Sigmoid colon (tissue), 7 donors: Measurements from ENCODE around the gene MRPL23. TPM values are rescaled to one million over a fixed set of nuclear protein-coding genes. Genes with fewer than 3 reads are reported as not detected.

Experiments
- DNase-seq: peaks from one replicate; pipeline ENCODE4 v3.0.0-alpha.2; 2019
- H3K27ac ChIP-seq, 4 donors: fragments of 200-600 bp; sonication (generic); one replicate each; pipeline ENCODE4 v1.5.1; 2016 to 2019; ENCODE audit warnings: mild to moderate bottlenecking in 1 of 4
- H3K27me3 ChIP-seq, 3 donors: fragments of 200-600 bp; sonication (generic); one replicate each; pipeline ENCODE4 v1.5.1; 2019; ENCODE audit warnings: mild to moderate bottlenecking in 1 of 3
- H3K36me3 ChIP-seq, 4 donors: fragments of 200-600 bp; sonication (generic); one replicate each; pipeline ENCODE4 v1.5.1; 2016 to 2019
- H3K4me1 ChIP-seq, 4 donors: fragments of 200-600 bp; sonication (generic); one replicate each; pipeline ENCODE4 v1.5.1; 2017 to 2019
- H3K4me3 ChIP-seq, 4 donors: fragments of 200-600 bp; sonication (generic); one replicate each; pipeline ENCODE4 v1.5.1; 2017 to 2019; ENCODE audit warnings: mild to moderate bottlenecking in 2 of 4, moderate library complexity in 1 of 4
- H3K9me3 ChIP-seq, 4 donors: fragments of 200-600 bp in 3 of 4; sonication (generic) in 3 of 4; one replicate each; pipeline versions ENCODE4 v1.5.1 to v1.6.1; 2013 to 2019
- EP300 ChIP-seq, 4 donors: sonication (generic); formaldehyde crosslinking; IDR thresholded peaks; one replicate each; pipeline ENCODE4 v1.6.1; 2017; ENCODE audit warnings: antibody characterized with exemption in 4 of 4
- POLR2A ChIP-seq, 2 donors: fragments of 450-650 bp; IDR thresholded peaks; one replicate each; pipeline ENCODE4 v1.6.1; 2016; ENCODE audit warnings: antibody characterized with exemption in 2 of 2, mild to moderate bottlenecking in 2 of 2, moderate library complexity in 2 of 2
- POLR2AphosphoS5 ChIP-seq, 4 donors: sonication (generic); formaldehyde crosslinking; IDR thresholded peaks; one replicate each; pipeline ENCODE4 v1.6.1; 2017; ENCODE audit warnings: antibody characterized with exemption in 4 of 4
- WGBS, 2 donors: extraction: QIAGEN DNeasy Blood & Tissue Kit; methylation state at CpG; one replicate each; pipeline ENCODE4 v1.1.7; 2013; 5-methylcytosine and 5-hydroxymethylcytosine counted together
- intact Hi-C: fragments of 100-400 bp; cut with DNase I; formaldehyde crosslinking; loops from one replicate; pipeline ENCODE4 v1.15.1; 2023
- polyA plus RNA-seq, 3 donors: library from polyadenylated mRNA; stranded (reverse); fragments of 200-250 nt; gene quantifications; one replicate each; pipeline ENCODE4 v1.2.3, GENCODE V29; 2013
- total RNA-seq, 4 donors: library from RNA; depleted of rRNA; stranded (reverse); fragments of >200 nt; gene quantifications; one replicate each; pipeline ENCODE4 v1.1.0, GENCODE V29; 2016
- TF ChIP-seq, protein P1 (sequence below), 4 experiments: fragments of 450-650 bp in 3 of 4; fragments of 200-600 bp in 1 of 4; IDR thresholded peaks; one replicate each; pipeline ENCODE4 v1.5.1; 2016 to 2019; ENCODE audit warnings: antibody characterized with exemption in 4 of 4, mild to moderate bottlenecking in 3 of 4, moderate library complexity in 2 of 4
- donor health status: healthy with polysubstance abuse.
- donor health status: Bipolar disorder and iron deficiency.
- donor health status: healthy.

MRPL23 gene
- total and polyA plus RNA-seq, 7 donors = 61.2 to 189 (median 82.9) TPM

DNA sequence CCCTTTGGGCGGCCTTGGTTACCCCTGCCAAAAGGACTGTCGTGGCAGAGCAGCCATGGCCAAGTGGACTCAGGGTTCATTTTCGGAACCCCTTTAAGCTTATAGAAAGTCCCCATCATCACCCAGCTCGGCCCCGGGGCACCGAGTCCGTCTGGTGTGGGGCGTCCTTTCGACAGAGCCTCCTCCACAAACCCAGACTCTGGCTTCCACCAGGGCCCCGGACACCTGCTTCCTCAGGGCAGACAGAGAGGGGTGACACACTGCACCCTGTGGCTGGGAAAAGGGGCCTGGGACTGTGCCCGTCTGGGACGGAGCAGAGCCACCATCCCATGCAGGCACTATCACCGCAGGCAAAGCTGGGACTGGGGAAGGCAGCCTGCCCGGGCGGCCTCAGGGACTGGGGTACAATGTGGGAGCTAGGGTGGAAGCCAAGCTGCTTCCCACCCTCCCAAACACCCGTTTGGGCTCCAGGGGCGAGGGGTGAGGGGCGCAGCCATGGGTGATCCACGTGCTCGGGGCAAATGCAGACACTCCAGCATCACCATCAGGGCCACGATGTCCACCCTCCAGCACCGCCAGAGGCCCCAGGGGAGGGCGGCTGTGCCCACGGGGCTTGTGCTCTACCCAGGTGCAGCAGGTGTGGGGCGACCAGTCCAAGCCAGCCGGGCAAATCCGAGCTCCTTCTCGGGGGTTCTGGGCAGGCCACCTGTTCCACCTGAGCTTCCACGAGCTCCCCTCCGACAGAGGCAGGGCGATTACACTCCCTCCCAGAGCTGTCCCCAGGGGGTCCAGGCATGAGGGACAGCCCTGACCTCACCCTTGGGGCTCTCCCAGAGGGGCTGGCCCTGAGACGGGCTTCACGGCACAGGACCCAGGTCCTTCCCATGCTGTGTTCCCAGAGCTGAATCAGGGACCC lies 11.7 kb upstream of the MRPL23 start:
- DNase-seq = no peak
- Histone ChIP-seq H3K36me3 (no peaks in the 10 kb centered on the region), H3K27me3 (peaks cover 0 to 5% (median 0%) of the 10 kb centered on the region in 3 donors), H3K4me3 (no peak overlapping the region), H3K27ac (no peak overlapping the region), H3K9me3 (no peaks in the 10 kb centered on the region), H3K4me1 (peaks cover 0 to 6% (median 3%) of the 10 kb centered on the region in 4 donors)
- intact Hi-C loops = loop anchor here (2.0 kb wide), 1 partner anchor 25 kb away; no protein-coding TSS in a partner anchor
- TF ChIP-seq POLR2A (IDR thresholded peaks at IDR 0.05) (no peak), POLR2AphosphoS5 (IDR thresholded peaks at IDR 0.05) (no peak), EP300 (IDR thresholded peaks at IDR 0.05) (no peak)
- TF ChIP-seq, protein P1, sequence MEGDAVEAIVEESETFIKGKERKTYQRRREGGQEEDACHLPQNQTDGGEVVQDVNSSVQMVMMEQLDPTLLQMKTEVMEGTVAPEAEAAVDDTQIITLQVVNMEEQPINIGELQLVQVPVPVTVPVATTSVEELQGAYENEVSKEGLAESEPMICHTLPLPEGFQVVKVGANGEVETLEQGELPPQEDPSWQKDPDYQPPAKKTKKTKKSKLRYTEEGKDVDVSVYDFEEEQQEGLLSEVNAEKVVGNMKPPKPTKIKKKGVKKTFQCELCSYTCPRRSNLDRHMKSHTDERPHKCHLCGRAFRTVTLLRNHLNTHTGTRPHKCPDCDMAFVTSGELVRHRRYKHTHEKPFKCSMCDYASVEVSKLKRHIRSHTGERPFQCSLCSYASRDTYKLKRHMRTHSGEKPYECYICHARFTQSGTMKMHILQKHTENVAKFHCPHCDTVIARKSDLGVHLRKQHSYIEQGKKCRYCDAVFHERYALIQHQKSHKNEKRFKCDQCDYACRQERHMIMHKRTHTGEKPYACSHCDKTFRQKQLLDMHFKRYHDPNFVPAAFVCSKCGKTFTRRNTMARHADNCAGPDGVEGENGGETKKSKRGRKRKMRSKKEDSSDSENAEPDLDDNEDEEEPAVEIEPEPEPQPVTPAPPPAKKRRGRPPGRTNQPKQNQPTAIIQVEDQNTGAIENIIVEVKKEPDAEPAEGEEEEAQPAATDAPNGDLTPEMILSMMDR (IDR thresholded peaks at IDR 0.05) = no peak
- 75 to 87% methylated on average over 33 of the region's 33 CpGs for WGBS, 2 donors

DNA sequence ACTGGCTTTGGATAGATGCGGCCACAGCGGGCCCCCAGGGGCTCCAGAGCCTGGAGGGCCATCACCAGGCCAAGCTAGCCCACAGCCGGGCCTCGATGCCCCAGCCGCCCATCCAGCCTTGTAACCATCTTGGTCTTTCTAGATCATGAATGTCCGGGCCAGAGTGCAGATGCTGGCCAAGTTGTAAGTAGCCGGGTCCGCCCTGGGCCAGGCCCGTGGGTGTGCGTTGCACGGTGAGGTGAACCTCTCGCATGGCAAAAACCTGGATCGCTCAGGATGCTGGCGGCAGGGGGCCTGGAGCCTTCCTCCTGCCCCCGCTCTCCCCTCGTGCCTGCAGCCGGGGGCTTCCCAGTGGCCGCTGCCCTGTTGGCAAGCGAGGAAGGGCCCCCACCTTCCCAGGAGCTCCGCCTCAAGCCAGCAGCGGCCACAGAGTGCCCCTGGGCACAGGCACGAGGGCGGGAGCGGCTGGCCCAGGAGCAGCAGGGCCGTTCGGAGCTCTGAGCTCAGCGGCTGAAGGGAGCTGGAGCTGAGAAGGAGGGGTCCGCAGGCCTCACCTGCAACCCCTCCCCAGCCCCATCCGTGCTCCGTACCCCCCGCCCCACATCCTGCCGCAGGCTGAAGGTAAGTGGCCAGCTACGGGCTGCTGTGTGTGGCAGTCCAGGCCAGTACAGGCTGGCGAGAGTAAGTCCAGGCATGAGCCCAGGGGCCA lies 10.9 kb upstream of the MRPL23 start:
- H3K27me3 ChIP-seq = peaks cover 0 to 5% (median 0%) of the 10 kb centered on the region in 3 donors
- 81 to 90% methylated on average over 34 of the region's 34 CpGs for WGBS, 2 donors
- H3K36me3 ChIP-seq = no peaks in the 10 kb centered on the region
- H3K9me3 ChIP-seq = no peaks in the 10 kb centered on the region
- intact Hi-C loops = no loop called here
- peak; percentile 53 for DNase-seq
- no peak overlapping the region for H3K4me3 ChIP-seq
- H3K27ac ChIP-seq = no peak overlapping the region
- H3K4me1 ChIP-seq = peaks cover 0 to 6% (median 3%) of the 10 kb centered on the region in 4 donors
- no peak for TF ChIP-seq POLR2AphosphoS5 (IDR thresholded peaks at IDR 0.05)
- no peak for TF ChIP-seq EP300 (IDR thresholded peaks at IDR 0.05)
- TF ChIP-seq, protein P1 (IDR thresholded peaks at IDR 0.05) = no peak
- no peak for TF ChIP-seq POLR2A (IDR thresholded peaks at IDR 0.05)

DNA sequence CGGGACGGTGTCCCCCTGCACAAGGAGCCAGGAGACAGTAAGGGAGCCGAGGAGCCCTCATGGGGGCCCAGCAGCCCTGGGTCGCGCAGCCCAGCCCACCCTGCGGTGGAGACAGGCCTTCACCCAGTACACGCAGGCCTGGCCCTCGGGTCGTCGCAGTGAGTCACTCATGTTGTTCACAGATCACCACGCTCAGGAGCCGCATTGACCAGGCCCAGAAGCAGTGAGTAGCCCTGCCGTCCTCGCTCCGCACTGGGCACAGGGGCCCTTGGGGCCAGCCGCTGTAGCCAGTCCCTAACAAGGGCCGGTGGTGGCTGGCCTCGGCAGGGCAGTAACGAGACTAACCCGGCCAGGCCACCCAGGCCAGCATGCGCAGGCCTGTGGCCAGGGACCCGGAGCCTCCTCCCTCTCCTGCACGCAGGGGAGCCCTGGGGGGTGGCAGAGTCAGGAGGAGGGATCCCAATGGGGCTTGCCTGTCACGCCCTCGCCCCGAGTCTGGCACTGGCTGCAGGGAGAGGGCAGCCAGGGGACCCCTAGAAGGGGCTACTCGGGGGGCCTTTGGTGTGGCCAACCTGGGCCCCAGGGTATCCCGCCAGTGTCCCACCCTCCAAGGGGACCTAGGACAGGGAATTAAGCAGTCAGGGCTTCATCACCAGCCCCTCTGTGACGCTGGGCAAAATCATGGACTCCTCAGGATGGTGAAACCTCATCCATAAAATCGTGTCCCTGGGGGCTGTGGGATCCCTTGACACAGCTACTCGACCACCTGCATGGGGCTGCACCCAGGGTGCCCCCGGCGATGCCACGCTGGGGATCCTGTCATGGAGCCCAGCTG lies 10.1 kb upstream of the MRPL23 start:
- no peak overlapping the region for H3K4me3 ChIP-seq
- intact Hi-C loops = no loop called here
- no peak overlapping the region for H3K27ac ChIP-seq
- peaks cover 0 to 5% (median 0%) of the 10 kb centered on the region in 3 donors for H3K27me3 ChIP-seq
- 81 to 91% methylated on average over 34 of the region's 34 CpGs for WGBS, 2 donors
- H3K9me3 ChIP-seq = no peaks in the 10 kb centered on the region
- peak; percentile 63 for DNase-seq
- TF ChIP-seq POLR2A (IDR thresholded peaks at IDR 0.05) (no peak), EP300 (IDR thresholded peaks at IDR 0.05) (no peak), POLR2AphosphoS5 (IDR thresholded peaks at IDR 0.05) (no peak)
- TF ChIP-seq, protein P1 (IDR thresholded peaks at IDR 0.05) = no peak
- no peaks in the 10 kb centered on the region for H3K36me3 ChIP-seq
- peaks cover 0 to 6% (median 3%) of the 10 kb centered on the region in 4 donors for H3K4me1 ChIP-seq

DNA sequence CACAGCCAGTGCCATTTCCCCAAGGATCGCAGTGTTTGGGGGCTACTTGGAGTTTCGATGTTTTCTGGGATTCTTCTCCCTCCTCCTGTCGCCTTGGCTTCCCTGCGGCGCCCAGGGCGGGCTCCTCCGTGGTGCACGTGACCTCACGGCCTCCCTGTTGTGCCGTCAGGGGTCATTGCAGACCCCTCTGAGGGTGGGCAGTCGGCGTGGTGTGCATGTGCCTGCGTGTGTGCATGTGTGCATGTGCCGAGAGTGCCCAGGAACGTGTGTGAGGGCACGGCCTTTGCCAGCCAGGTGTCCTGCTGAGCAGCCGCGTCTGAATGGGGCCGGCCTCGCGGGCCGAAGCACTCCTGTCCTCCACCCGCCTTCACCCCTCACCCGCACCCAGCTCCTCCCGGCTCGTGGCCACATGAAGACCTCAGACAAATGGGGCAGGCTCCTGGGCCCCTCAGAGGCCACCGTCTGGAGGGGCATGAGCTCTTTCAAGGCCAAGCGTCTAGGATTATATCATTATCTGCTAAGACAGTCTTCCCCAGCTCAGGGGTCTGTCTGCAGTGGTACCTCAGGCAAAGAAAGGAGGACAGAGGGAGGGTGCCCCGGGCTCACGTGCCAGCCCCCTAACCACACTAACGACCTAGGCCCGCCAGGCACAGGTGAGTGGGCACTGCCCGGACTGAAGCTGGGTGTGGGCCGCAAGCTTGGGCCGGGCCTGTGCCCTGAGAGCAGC lies 9.4 kb upstream of the MRPL23 start:
- DNase-seq = peak; percentile 62
- H3K4me1 ChIP-seq = peaks cover 0 to 6% (median 3%) of the 10 kb centered on the region in 4 donors
- H3K9me3 ChIP-seq = no peaks in the 10 kb centered on the region
- H3K36me3 ChIP-seq = no peaks in the 10 kb centered on the region
- intact Hi-C loops = no loop called here
- TF ChIP-seq POLR2AphosphoS5 (IDR thresholded peaks at IDR 0.05) (no peak), POLR2A (IDR thresholded peaks at IDR 0.05) (no peak), EP300 (IDR thresholded peaks at IDR 0.05) (no peak)
- TF ChIP-seq, protein P1 (IDR thresholded peaks at IDR 0.05) = no peak
- H3K27me3 ChIP-seq = peaks cover 0 to 5% (median 0%) of the 10 kb centered on the region in 3 donors
- no peak overlapping the region for H3K4me3 ChIP-seq
- 69 to 87% methylated on average over 35 of the region's 35 CpGs for WGBS, 2 donors
- no peak overlapping the region for H3K27ac ChIP-seq
